Fibroblast of lung (primary cell): ENCODE data around the gene FKBP8.

Experiments used
- EZH2 ChIP-seq: IDR thresholded peaks from 2 replicates; pipeline ENCODE4 v1.5.1; 2012; ENCODE audit warnings: low read length, control low read depth, mild to moderate bottlenecking; ENCODE audit errors: missing control alignments
- TF ChIP-seq, protein P1 (sequence below), 2 donors: IDR thresholded peaks in 1 of 2; conservative IDR thresholded peaks in 1 of 2; 1 replicate in 1 of 2; 2 replicates in 1 of 2; pipeline ENCODE4 v1.5.1; 2011 to 2012; ENCODE audit warnings: low read length in 2 of 2, control low read depth in 1 of 2, inconsistent platforms in 1 of 2, low read depth in 1 of 2, mild to moderate bottlenecking in 1 of 2

GRCh38 chr19:18543814-18544475 lies 572 bp upstream of the FKBP8 start:
- TF ChIP-seq, protein P1, sequence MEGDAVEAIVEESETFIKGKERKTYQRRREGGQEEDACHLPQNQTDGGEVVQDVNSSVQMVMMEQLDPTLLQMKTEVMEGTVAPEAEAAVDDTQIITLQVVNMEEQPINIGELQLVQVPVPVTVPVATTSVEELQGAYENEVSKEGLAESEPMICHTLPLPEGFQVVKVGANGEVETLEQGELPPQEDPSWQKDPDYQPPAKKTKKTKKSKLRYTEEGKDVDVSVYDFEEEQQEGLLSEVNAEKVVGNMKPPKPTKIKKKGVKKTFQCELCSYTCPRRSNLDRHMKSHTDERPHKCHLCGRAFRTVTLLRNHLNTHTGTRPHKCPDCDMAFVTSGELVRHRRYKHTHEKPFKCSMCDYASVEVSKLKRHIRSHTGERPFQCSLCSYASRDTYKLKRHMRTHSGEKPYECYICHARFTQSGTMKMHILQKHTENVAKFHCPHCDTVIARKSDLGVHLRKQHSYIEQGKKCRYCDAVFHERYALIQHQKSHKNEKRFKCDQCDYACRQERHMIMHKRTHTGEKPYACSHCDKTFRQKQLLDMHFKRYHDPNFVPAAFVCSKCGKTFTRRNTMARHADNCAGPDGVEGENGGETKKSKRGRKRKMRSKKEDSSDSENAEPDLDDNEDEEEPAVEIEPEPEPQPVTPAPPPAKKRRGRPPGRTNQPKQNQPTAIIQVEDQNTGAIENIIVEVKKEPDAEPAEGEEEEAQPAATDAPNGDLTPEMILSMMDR (conservative IDR thresholded peaks at IDR 0.05 in 1 of 2, IDR thresholded peaks at IDR 0.05 in 1 of 2; ENCODE audit: low read depth in 1 of 2, low read length in 2 of 2): no peak
- no peak for TF ChIP-seq EZH2
